Measurements from ENCODE around the gene MEGF6.

The MEGF6 gene

GRCh38 chr1:3568815-3569435, 42.4 kb downstream of the MEGF6 start:
- no peak overlapping the region for H3K9ac ChIP-seq
- H3K27me3 ChIP-seq (ENCODE audit: control insufficient read depth, insufficient read depth, low read length) = no peaks in the 10 kb centered on the region
- no peaks in the 10 kb centered on the region for H3K9me3 ChIP-seq (ENCODE audit: control insufficient read depth, low read length)
- TF ChIP-seq CTCF (IDR thresholded peaks at IDR 0.05) = no peak
- H2AFZ ChIP-seq = no peak overlapping the region
- H3K4me2 ChIP-seq (ENCODE audit: low read length) = no peak overlapping the region
- no peaks in the 10 kb centered on the region for H3K79me2 ChIP-seq
- no peaks in the 10 kb centered on the region for H3K4me1 ChIP-seq
- no peaks in the 10 kb centered on the region for H3K36me3 ChIP-seq (ENCODE audit: control insufficient read depth, insufficient read depth, low read length)
- H3K4me3 ChIP-seq (ENCODE audit: low read depth, low read length) = no peak overlapping the region
- H3K27ac ChIP-seq = no peak overlapping the region

- Histone ChIP-seq H3K4me1 (no peaks in the 10 kb centered on the region), H2AFZ (no peak overlapping the region), H3K4me2 (ENCODE audit: low read length) (no peak overlapping the region)
Observed at GRCh38 chr1:3566951-3567804, 44.1 kb downstream of the MEGF6 start.

GRCh38 chr1:3566003-3566885, 45.1 kb downstream of the MEGF6 start:
- H3K27ac ChIP-seq = no peak overlapping the region
- no peak for TF ChIP-seq CTCF (IDR thresholded peaks at IDR 0.05)
- H2AFZ ChIP-seq = no peak overlapping the region
- no peaks in the 10 kb centered on the region for H3K4me1 ChIP-seq
- no peaks in the 10 kb centered on the region for H3K9me3 ChIP-seq (ENCODE audit: control insufficient read depth, low read length)
- H3K9ac ChIP-seq = no peak overlapping the region
- no peak overlapping the region for H3K4me3 ChIP-seq (ENCODE audit: low read depth, low read length)
- H3K27me3 ChIP-seq (ENCODE audit: control insufficient read depth, insufficient read depth, low read length) = no peaks in the 10 kb centered on the region
- H3K79me2 ChIP-seq = no peaks in the 10 kb centered on the region
- no peak overlapping the region for H3K4me2 ChIP-seq (ENCODE audit: low read length)
- no peaks in the 10 kb centered on the region for H3K36me3 ChIP-seq (ENCODE audit: control insufficient read depth, insufficient read depth, low read length)

More at GRCh38 chr1:3566951-3567804, 44.1 kb downstream of the MEGF6 start:
- H3K36me3 ChIP-seq (ENCODE audit: control insufficient read depth, insufficient read depth, low read length) = no peaks in the 10 kb centered on the region
- TF ChIP-seq CTCF (IDR thresholded peaks at IDR 0.05) = no peak
- H3K9me3 ChIP-seq (ENCODE audit: control insufficient read depth, low read length) = no peaks in the 10 kb centered on the region
- no peaks in the 10 kb centered on the region for H3K79me2 ChIP-seq
- H3K9ac ChIP-seq = no peak overlapping the region
- no peak overlapping the region for H3K27ac ChIP-seq
- H3K27me3 ChIP-seq (ENCODE audit: control insufficient read depth, insufficient read depth, low read length) = no peaks in the 10 kb centered on the region
- H3K4me3 ChIP-seq (ENCODE audit: low read depth, low read length) = no peak overlapping the region

GRCh38 chr1:3564921-3565831, 46.1 kb downstream of the MEGF6 start:
- Histone ChIP-seq H3K27ac (no peak overlapping the region), H3K36me3 (ENCODE audit: control insufficient read depth, insufficient read depth, low read length) (no peaks in the 10 kb centered on the region), H3K4me3 (ENCODE audit: low read depth, low read length) (no peak overlapping the region), H3K4me1 (no peaks in the 10 kb centered on the region), H3K79me2 (no peaks in the 10 kb centered on the region), H3K27me3 (ENCODE audit: control insufficient read depth, insufficient read depth, low read length) (no peaks in the 10 kb centered on the region), H3K9ac (no peak overlapping the region), H2AFZ (no peak overlapping the region), H3K4me2 (ENCODE audit: low read length) (no peak overlapping the region), H3K9me3 (ENCODE audit: control insufficient read depth, low read length) (no peaks in the 10 kb centered on the region)
- TF ChIP-seq CTCF (IDR thresholded peaks at IDR 0.05) = peak; percentile 38

All from parathyroid adenoma (tissue), 2 donors.